OCI-LY1 (cell line): ENCODE measurements around the gene TMEM98.

Experiments used
- H2AFZ ChIP-seq: fragments of 200-600 bp; sonication (generic), shearing (Covaris generic); 2 replicates; pipeline ENCODE4 v1.6.0; 2014; ENCODE audit warnings: antibody characterized with exemption, mild to moderate bottlenecking, low read length
- H3F3A ChIP-seq: fragments of 200-600 bp; sonication (generic), shearing (Covaris generic); 2 replicates; pipeline ENCODE4 v1.6.0; 2014; ENCODE audit warnings: mild to moderate bottlenecking, antibody characterized with exemption, low read length, moderate library complexity; ENCODE audit not compliant: insufficient read depth
- H3K27ac ChIP-seq: fragments of 200-600 bp; sonication (generic); 2 replicates; pipeline ENCODE4 v1.5.1; 2014; ENCODE audit warnings: low read length, mixed run types, mild to moderate bottlenecking, low read depth; ENCODE audit not compliant: poor library complexity, severe bottlenecking
- H3K27me3 ChIP-seq: fragments of 200-600 bp; sonication (generic); 2 replicates; pipeline ENCODE4 v1.6.0; 2014; ENCODE audit warnings: antibody characterized with exemption, mild to moderate bottlenecking, low read length, moderate library complexity; ENCODE audit not compliant: insufficient read depth
- H3K36me3 ChIP-seq: fragments of 200-600 bp; sonication (generic); 2 replicates; pipeline ENCODE4 v1.6.1; 2014; ENCODE audit warnings: mild to moderate bottlenecking, antibody characterized with exemption, low read length, moderate library complexity, mixed read lengths; ENCODE audit not compliant: insufficient read depth
- H3K4me1 ChIP-seq: fragments of 200-600 bp; sonication (generic); 2 replicates; pipeline ENCODE4 v1.5.1; 2014; ENCODE audit warnings: mild to moderate bottlenecking, low read length, moderate library complexity; ENCODE audit not compliant: insufficient read depth, severe bottlenecking
- H3K4me2 ChIP-seq: fragments of 200-600 bp; sonication (generic), shearing (Covaris generic); 2 replicates; pipeline ENCODE4 v1.6.1; 2014; ENCODE audit warnings: low read length
- H3K4me3 ChIP-seq: fragments of 200-600 bp; sonication (generic); 2 replicates; pipeline ENCODE4 v1.5.1; 2014; ENCODE audit warnings: low read length, low read depth, mild to moderate bottlenecking, mixed read lengths; ENCODE audit not compliant: poor library complexity, severe bottlenecking
- H3K79me2 ChIP-seq: fragments of 200-600 bp; shearing (Covaris generic); 2 replicates; pipeline ENCODE4 v1.6.1; 2016; ENCODE audit warnings: mixed run types, low read length, mixed read lengths; ENCODE audit not compliant: insufficient read depth
- H3K9ac ChIP-seq: fragments of 200-600 bp; sonication (generic), shearing (Covaris generic); 2 replicates; pipeline ENCODE4 v1.6.1; 2014; ENCODE audit warnings: mild to moderate bottlenecking, low read length, mixed read lengths
- H3K9me2 ChIP-seq: fragments of 200-600 bp; sonication (generic), shearing (Covaris generic); 2 replicates; pipeline ENCODE4 v1.6.1; 2014; ENCODE audit warnings: low read depth, mild to moderate bottlenecking, low read length, mixed read lengths
- H3K9me3 ChIP-seq: fragments of 200-600 bp; shearing (Covaris generic); 2 replicates; pipeline ENCODE4 v1.6.1; 2014; ENCODE audit warnings: low read length, mixed read lengths
- H4K20me1 ChIP-seq: fragments of 200-600 bp; sonication (generic), shearing (Covaris generic); 2 replicates; pipeline ENCODE4 v1.6.0; 2016; ENCODE audit warnings: mild to moderate bottlenecking, low read length; ENCODE audit not compliant: insufficient read depth
- CTCF ChIP-seq: fragments of 200-600 bp; sonication (generic), shearing (Covaris generic); IDR thresholded peaks from 2 replicates; pipeline ENCODE4 v1.5.1; 2017; ENCODE audit warnings: mild to moderate bottlenecking, antibody characterized with exemption, low read length, moderate library complexity, mixed read lengths
- EZH2 ChIP-seq: fragments of 200-600 bp; sonication (generic), shearing (Covaris generic); IDR thresholded peaks from 2 replicates; pipeline ENCODE4 v1.8.0; 2017; ENCODE audit warnings: borderline replicate concordance, mixed run types, mild to moderate bottlenecking, antibody characterized with exemption, low read length, moderate library complexity, mixed read lengths

Gene TMEM98

GRCh38 chr17:32943206-32943605, 15.3 kb downstream of the TMEM98 start:
- Histone ChIP-seq H3K9ac (no peak overlapping the region), H3K27ac (no peak overlapping the region), H2AFZ (no peak overlapping the region)

GRCh38 chr17:32943647-32944191, 15.8 kb downstream of the TMEM98 start:
- TF ChIP-seq EZH2 (no peak), CTCF (no peak)
- no peaks in the 10 kb centered on the region for H3K4me1 ChIP-seq
- no peak overlapping the region for H3K4me2 ChIP-seq
- H3K79me2 ChIP-seq, result no peaks in the 10 kb centered on the region
- no peak overlapping the region for H3K9ac ChIP-seq
- no peak overlapping the region for H3K27ac ChIP-seq
- no peak overlapping the region for H3K4me3 ChIP-seq
- H2AFZ ChIP-seq, result no peak overlapping the region
- no peaks in the 10 kb centered on the region for H4K20me1 ChIP-seq
- no peaks in the 10 kb centered on the region for H3K9me2 ChIP-seq
- no peaks in the 10 kb centered on the region for H3K27me3 ChIP-seq
- no peaks in the 10 kb centered on the region for H3K9me3 ChIP-seq
- H3K36me3 ChIP-seq, result no peaks in the 10 kb centered on the region
- no peaks in the 10 kb centered on the region for H3F3A ChIP-seq

More at GRCh38 chr17:32943206-32943605, 15.3 kb downstream of the TMEM98 start:
- Histone ChIP-seq H3K79me2 (no peaks in the 10 kb centered on the region), H4K20me1 (no peaks in the 10 kb centered on the region), H3K9me3 (no peaks in the 10 kb centered on the region), H3K4me3 (no peak overlapping the region), H3F3A (no peaks in the 10 kb centered on the region), H3K4me1 (no peaks in the 10 kb centered on the region), H3K9me2 (no peaks in the 10 kb centered on the region), H3K4me2 (no peak overlapping the region), H3K36me3 (no peaks in the 10 kb centered on the region), H3K27me3 (no peaks in the 10 kb centered on the region)
- no peak for TF ChIP-seq CTCF
- TF ChIP-seq EZH2, result no peak

GRCh38 chr17:32944248-32945020, 16.5 kb downstream of the TMEM98 start:
- Histone ChIP-seq H3K4me3 (no peak overlapping the region), H3K9me3 (no peaks in the 10 kb centered on the region), H4K20me1 (no peaks in the 10 kb centered on the region), H3K9me2 (no peaks in the 10 kb centered on the region), H3K27me3 (no peaks in the 10 kb centered on the region), H3K36me3 (no peaks in the 10 kb centered on the region), H3K27ac (no peak overlapping the region), H2AFZ (no peak overlapping the region), H3K4me1 (no peaks in the 10 kb centered on the region), H3K9ac (no peak overlapping the region), H3F3A (no peaks in the 10 kb centered on the region), H3K79me2 (no peaks in the 10 kb centered on the region), H3K4me2 (no peak overlapping the region)
- TF ChIP-seq CTCF, result no peak
- TF ChIP-seq EZH2, result no peak
